ENCODE results near the gene BNIP3.

- TF ChIP-seq CSDC2 (CRISPR knock-in tag; IDR thresholded peaks at IDR 0.05), result no peak
- no peak for TF ChIP-seq ESRRG (CRISPR knock-in tag; IDR thresholded peaks at IDR 0.05)
- no peak for TF ChIP-seq BACH2 (CRISPR knock-in tag; IDR thresholded peaks at IDR 0.05; ENCODE audit: borderline replicate concordance)
- no peak for TF ChIP-seq CSRNP3 (CRISPR knock-in tag; IDR thresholded peaks at IDR 0.05)
- TF ChIP-seq ZC3H10 (CRISPR knock-in tag; IDR thresholded peaks at IDR 0.05), result no peak
- no peak for TF ChIP-seq ARNTL (CRISPR knock-in tag; IDR thresholded peaks at IDR 0.05; ENCODE audit: borderline replicate concordance, low read depth)
- no peak for TF ChIP-seq PATZ1 (CRISPR knock-in tag; IDR thresholded peaks at IDR 0.05; ENCODE audit: borderline replicate concordance)
- TF ChIP-seq GLIS3 (CRISPR knock-in tag; IDR thresholded peaks at IDR 0.05), result no peak
- no peak for TF ChIP-seq CREB5 (CRISPR knock-in tag; IDR thresholded peaks at IDR 0.05; ENCODE audit: low read depth)
- TF ChIP-seq ISL1 (CRISPR knock-in tag; IDR thresholded peaks at IDR 0.05), result no peak
- no peak for TF ChIP-seq ZFP3 (CRISPR knock-in tag; IDR thresholded peaks at IDR 0.05)
- TF ChIP-seq RARB (CRISPR knock-in tag; IDR thresholded peaks at IDR 0.05), result no peak
These were observed 34.8 kb downstream of the BNIP3 start for GRCh38 chr10:131946880-131947279.

Data from SK-N-SH treated with all-trans-retinoic acid at 6 μM for 48 hours (cell line).